HG03097 (cell line): ENCODE data around the gene SMO.
"Not testable (repeated sequence)": the region's sequence is repeated elsewhere in the genome, so short reads cannot be mapped to it uniquely, and the experiment has no call there.

Source experiments
- ATAC-seq: cut with Tn5 transposase; IDR thresholded peaks from one replicate; pipeline ENCODE4 v1.9.1; 2021; ENCODE audit not compliant: unreplicated experiment, low FRiP score

Gene SMO

GRCh38 chr7:129205987-129206785 lies 17.8 kb downstream of the SMO start:
- ATAC-seq: no peak

DNA sequence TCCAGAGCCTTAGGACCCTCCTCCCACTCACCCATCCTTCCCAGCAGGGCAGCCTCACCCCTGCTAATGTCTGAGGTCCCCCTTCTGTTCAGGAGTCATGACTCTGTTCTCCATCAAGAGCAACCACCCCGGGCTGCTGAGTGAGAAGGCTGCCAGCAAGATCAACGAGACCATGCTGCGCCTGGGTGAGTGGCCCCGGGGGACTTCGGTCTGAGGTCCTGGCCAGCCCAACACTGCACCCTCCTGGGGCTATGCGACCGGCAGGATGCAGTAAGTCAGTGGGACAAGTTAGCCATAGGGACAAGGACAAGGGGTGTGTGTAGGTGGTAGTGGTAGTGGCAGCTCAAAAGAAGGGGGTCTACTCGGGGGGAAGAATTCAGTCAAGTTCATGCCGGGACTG lies 20.2 kb downstream of the SMO start:
- no peak for ATAC-seq

DNA sequence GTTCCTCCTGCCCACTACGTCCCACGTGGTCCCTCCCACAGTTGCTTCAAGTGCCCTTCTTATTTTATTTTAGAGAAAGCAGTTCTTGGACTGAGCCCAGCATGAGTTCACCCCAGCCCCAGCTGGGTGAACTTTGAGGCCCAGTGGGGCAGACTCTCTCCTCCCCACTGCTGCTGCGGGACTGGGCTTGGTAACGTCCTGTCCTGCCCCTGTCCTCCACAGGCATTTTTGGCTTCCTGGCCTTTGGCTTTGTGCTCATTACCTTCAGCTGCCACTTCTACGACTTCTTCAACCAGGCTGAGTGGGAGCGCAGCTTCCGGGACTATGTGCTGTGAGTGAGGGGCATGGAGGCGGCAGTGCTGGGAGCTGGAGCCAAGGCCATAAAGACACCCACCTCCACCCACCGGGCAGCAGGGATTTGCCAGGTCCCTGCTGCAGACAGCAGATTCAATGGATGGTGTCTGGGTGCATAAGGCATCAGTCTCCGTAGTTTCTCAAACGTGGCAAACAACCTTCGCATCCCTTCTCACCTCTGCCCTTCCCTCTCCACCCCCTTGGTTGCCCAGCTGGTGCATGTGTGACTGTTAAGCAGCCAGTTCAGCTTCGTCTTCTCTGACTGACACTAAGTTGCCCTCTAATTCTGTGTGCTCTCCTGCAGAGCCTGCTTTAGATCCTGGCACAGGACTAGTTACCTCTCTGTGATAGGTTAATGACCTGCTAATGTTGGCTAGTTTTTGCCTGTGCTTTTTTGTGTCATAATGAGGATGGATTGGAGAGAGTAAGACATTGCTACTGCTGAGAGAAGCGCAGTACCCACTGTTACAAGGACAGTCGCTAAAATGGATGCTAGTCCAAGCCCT lies 20.9 kb downstream of the SMO start:
- no peak for ATAC-seq

- ATAC-seq: no peak
Measured at GRCh38 chr7:129210256-129210988, 22.0 kb downstream of the SMO start.

DNA sequence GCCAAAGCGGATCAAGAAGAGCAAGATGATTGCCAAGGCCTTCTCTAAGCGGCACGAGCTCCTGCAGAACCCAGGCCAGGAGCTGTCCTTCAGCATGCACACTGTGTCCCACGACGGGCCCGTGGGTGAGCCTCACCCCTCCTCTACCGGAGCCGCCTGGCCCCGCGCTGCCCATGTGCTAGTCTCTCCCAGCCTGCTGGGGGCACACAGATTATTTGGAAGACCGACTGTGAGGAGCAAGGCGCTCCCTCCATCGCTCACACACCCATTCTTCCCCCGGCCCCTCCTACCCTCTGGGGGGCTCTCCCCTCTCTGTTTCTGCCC lies 22.5 kb downstream of the SMO start:
- ATAC-seq: no peak

GRCh38 chr7:129212126-129212525 lies 23.7 kb downstream of the SMO start:
- ATAC-seq: no peak

DNA sequence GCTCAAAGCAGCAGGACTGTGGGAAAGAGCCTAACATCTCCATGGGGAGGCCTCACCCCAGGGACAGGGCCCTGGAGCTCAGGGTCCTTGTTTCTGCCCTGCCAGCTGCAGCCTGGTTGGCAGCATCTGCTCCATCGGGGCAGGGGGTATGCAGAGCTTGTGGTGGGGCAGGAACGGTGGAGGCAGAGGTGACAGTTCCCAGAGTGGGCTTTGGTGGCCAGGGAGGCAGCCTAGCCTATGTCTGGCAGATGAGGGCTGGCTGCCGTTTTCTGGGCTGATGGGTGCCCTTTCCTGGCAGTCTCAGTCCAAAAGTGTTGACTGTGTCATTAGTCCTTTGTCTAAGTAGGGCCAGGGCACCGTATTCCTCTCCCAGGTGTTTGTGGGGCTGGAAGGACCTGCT lies 24.2 kb downstream of the SMO start:
- ATAC-seq: no peak

DNA sequence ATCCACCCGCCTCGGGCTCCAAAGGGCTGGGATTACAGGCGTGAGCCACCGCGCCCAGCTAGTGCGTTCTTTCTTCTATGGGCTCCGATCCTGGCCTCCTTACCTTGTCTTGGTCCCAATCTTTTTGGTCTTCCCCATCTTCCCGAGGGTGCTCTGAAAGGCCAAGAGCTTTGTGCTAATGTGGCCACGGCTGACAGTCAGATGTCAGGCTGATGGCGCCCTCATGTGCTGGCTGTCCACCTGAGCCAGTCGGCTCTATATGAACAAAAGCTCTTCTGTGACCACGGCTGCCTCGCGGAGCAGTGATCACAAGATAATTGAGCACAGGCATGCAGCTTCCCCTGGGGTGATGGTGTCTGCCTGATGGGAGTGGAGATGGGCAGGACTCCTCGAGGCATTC lies 25.4 kb downstream of the SMO start:
- ATAC-seq: no peak

DNA sequence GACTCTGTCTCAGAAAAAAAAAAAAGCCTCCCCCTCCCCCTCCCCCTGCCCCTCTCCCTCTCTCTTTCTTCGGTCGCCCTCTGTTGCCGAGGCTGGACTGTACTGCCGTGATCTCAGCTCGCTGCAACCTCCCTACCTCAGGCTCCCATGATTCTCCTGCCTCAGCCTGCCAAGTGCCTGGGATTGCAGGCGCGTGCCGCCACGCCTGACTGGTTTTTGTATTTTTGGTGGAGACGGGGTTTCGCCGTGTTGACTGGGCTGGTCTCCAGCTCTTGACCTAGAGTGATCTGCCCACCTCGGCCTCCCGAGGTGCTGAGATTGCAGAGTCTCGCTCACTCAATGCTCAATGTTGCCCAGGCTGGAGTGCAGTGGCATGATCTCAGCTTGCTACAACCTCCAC lies 27.3 kb downstream of the SMO start:
- not testable (repeated sequence) for ATAC-seq

- ATAC-seq: not testable (repeated sequence)
Measured at GRCh38 chr7:129216101-129216715, 27.8 kb downstream of the SMO start.

- not testable (repeated sequence) for ATAC-seq
Measured at GRCh38 chr7:129216821-129217416, 28.5 kb downstream of the SMO start.

DNA sequence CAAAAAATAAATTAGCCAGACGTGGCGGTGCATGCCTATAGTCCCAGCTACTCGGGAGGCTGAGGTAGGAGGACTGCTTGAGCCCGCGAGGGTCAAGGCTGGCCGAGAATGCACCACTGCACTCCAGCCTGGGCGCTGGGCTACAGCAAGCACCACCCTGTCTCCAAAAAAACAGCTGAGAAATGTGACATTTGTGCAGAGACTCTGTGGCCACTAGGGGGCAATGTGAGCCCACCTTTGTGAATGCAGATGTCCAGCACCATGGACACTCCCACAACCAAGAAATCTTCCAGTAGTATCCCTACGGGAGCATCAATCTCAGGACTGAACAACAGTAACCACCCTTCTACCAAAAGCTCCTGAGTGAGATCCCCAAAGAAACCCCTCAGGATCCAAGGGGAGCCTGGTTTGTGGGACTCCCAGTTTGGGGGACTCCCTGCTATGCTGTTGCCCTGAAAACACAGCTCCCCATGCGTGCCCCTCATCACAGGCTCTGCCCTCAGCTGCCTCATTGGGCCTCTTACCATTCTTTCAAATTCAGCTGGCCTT lies 30.2 kb downstream of the SMO start:
- peak; percentile 70 for ATAC-seq

GRCh38 chr7:129219166-129219565 lies 30.7 kb downstream of the SMO start:
- ATAC-seq: not testable (repeated sequence)

GRCh38 chr7:129222064-129222463 lies 33.6 kb downstream of the SMO start:
- ATAC-seq: no peak

GRCh38 chr7:129224251-129225205 lies 36.1 kb downstream of the SMO start, which contains the start of gene AHCYL2:
AHCYL2 (plus strand) TSS chr7:129225030.
- ATAC-seq: peak; percentile 87

- peak; percentile 20 for ATAC-seq
Measured at GRCh38 chr7:129225206-129225930, 36.9 kb downstream of the SMO start.

DNA sequence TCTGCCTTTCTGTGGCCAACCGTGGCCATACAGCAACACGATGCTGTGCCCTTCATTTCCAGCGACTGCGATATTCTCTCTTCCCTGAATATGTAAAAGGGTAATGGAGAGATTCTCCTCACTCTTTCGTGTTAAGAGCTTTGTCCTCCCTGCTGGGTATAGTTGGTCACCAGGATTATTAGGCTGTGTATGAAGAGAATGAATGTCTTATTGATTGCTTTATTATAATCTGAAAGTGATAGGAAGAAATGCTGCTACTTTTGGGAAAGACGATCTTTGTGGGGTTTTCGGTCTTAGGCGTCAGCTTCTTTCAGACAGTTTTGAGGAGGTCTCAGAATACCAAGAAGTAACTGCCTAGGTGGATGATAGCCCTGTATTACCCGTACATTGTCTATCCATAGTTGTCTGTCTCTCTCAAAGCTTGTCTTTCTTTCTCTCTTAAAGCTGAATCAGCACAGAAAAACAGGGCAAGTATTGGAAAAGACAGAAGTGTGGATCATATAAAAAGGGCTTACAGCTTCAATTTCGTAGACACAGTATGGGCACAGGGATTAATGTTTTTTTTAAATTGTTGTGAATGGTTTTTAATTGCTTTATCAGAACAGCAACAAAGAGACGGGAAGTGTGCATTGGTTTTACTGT lies 37.6 kb downstream of the SMO start:
- ATAC-seq: no peak
